H1 (cell line): ENCODE data around the gene RHOU. TPM values are rescaled to one million over a fixed set of nuclear protein-coding genes. Genes with fewer than 3 reads are reported as not detected.

Source experiments
- CTCF ChIA-PET: fragments of 300-600 bp; sonication (Branson Sonifier 250); formaldehyde crosslinking; loops from one replicate; lab custom pipeline; 2021; ENCODE audit not compliant: partially characterized antibody; lab: Charles Lee
- POLR2A ChIA-PET: fragments of 300-600 bp; sonication (Branson Sonifier 250); formaldehyde crosslinking; loops from one replicate; lab custom pipeline; 2021; ENCODE audit warnings: inconsistent platforms; ENCODE audit not compliant: partially characterized antibody; lab: Charles Lee
- DNase-seq, 2 experiments: peaks; one replicate each; pipeline versions ENCODE4 v3.0.0 to v3.0.0-alpha.2; 2010 to 2022; ENCODE audit warnings: low spot score in 2 of 2, low read depth in 1 of 2, mixed read lengths in 1 of 2
- FAIRE-seq: peaks from 2 replicates; lab custom pipeline; 2011; peaks lifted over from hg19 to GRCh38; lab: Jason Lieb, UNC
- H2AFZ ChIP-seq: 2 replicates; pipeline ENCODE4 v1.8.1; 2012; ENCODE audit warnings: low read length, inconsistent platforms
- H2AK5ac ChIP-seq: 2 replicates; pipeline ENCODE4 v1.6.1; 2013; ENCODE audit warnings: low read depth, low read length
- H2BK120ac ChIP-seq: replicated peaks from 2 replicates; pipeline ENCODE3; 2013; ENCODE audit warnings: low read depth, low read length, inconsistent platforms
- H2BK12ac ChIP-seq: 2 replicates; pipeline ENCODE4 v1.6.1; 2013; ENCODE audit warnings: low read depth, low read length
- H2BK15ac ChIP-seq: 2 replicates; pipeline ENCODE4 v1.6.1; 2013; ENCODE audit warnings: low read length
- H2BK20ac ChIP-seq: 2 replicates; pipeline ENCODE4 v1.6.1; 2013; ENCODE audit warnings: low read length
- H2BK5ac ChIP-seq: 2 replicates; pipeline ENCODE4 v1.6.1; 2013; ENCODE audit warnings: low read depth, low read length
- H3K14ac ChIP-seq: 2 replicates; pipeline ENCODE4 v1.6.1; 2013; ENCODE audit warnings: inconsistent platforms; ENCODE audit not compliant: insufficient read length
- H3K18ac ChIP-seq: 2 replicates; pipeline ENCODE4 v1.6.1; 2013; ENCODE audit warnings: low read length; ENCODE audit errors: extremely low read depth
- H3K23ac ChIP-seq: 2 replicates; pipeline ENCODE4 v1.6.1; 2013; ENCODE audit warnings: inconsistent platforms; ENCODE audit not compliant: insufficient read length
- H3K23me2 ChIP-seq: 2 replicates; pipeline ENCODE4 v1.6.1; 2013; ENCODE audit warnings: low read depth, low read length
- H3K27ac ChIP-seq: 2 replicates; pipeline ENCODE4 v1.6.1; 2011; ENCODE audit warnings: low read depth, low read length, inconsistent platforms
- H3K27me3 ChIP-seq, 4 experiments: replicated peaks in 1 of 4; 1 replicate in 1 of 4; 2 replicates in 3 of 4; pipeline versions ENCODE4 v1.6.1 to v1.8.1; 2011 to 2013; ENCODE audit warnings: low read length in 3 of 4, mild to moderate bottlenecking in 3 of 4, inconsistent platforms in 2 of 4, mixed read lengths in 2 of 4, moderate library complexity in 1 of 4; ENCODE audit not compliant: control insufficient read depth in 3 of 4, insufficient read depth in 3 of 4; ENCODE audit errors: extremely low read depth in 1 of 4
- H3K36me3 ChIP-seq, 4 experiments: 2 replicates each; pipeline versions ENCODE4 v1.6.1 to v1.8.1; 2011 to 2013; ENCODE audit warnings: mild to moderate bottlenecking in 4 of 4, low read length in 3 of 4, moderate library complexity in 2 of 4, control low read depth in 1 of 4, inconsistent platforms in 1 of 4; ENCODE audit not compliant: insufficient read depth in 4 of 4, control insufficient read depth in 2 of 4
- H3K4ac ChIP-seq: replicated peaks from 2 replicates; pipeline ENCODE3; 2013; ENCODE audit warnings: low read length, low read depth, mixed read lengths, inconsistent platforms; ENCODE audit not compliant: insufficient read length
- H3K4me1 ChIP-seq, 4 experiments: replicated peaks in 1 of 4; 1 replicate in 1 of 4; 2 replicates in 3 of 4; pipeline versions ENCODE4 v1.6.1 to v1.8.1; 2011 to 2013; ENCODE audit warnings: low read length in 3 of 4, inconsistent platforms in 2 of 4, mixed read lengths in 1 of 4; ENCODE audit not compliant: insufficient read depth in 4 of 4, control insufficient read depth in 3 of 4
- H3K4me2 ChIP-seq, 2 experiments: 2 replicates each; pipeline versions ENCODE4 v1.6.1 to v1.8.1; 2011 to 2013; ENCODE audit warnings: low read depth in 2 of 2, low read length in 2 of 2, control low read depth in 1 of 2, inconsistent platforms in 1 of 2, mild to moderate bottlenecking in 1 of 2; ENCODE audit not compliant: insufficient read depth in 1 of 2
- H3K4me3 ChIP-seq, 4 experiments: fragments of 200-600, 300-600 bp in 1 of 4; sonication (generic), shearing (Covaris generic), sonication (Bioruptor Twin) in 1 of 4; 2 replicates each; pipeline versions ENCODE4 v1.5.1 to v1.8.1; 2011 to 2016; ENCODE audit warnings: low read length in 4 of 4, low read depth in 3 of 4, control low read depth in 2 of 4, inconsistent platforms in 2 of 4, mild to moderate bottlenecking in 2 of 4, mixed read lengths in 1 of 4, moderate library complexity in 1 of 4; ENCODE audit not compliant: insufficient read depth in 2 of 4; ENCODE audit errors: extremely low read depth in 1 of 4
- H3K56ac ChIP-seq: replicated peaks from 2 replicates; pipeline ENCODE3; 2013; ENCODE audit warnings: low read depth, mild to moderate bottlenecking, mixed read lengths, low read length, inconsistent platforms; ENCODE audit not compliant: insufficient read length
- H3K79me1 ChIP-seq: 2 replicates; pipeline ENCODE4 v1.6.1; 2013; ENCODE audit warnings: low read depth, low read length, control low read depth
- H3K79me2 ChIP-seq, 2 experiments: 2 replicates each; pipeline versions ENCODE4 v1.6.1 to v1.8.1; 2012 to 2013; ENCODE audit warnings: low read length in 2 of 2, mild to moderate bottlenecking in 2 of 2, inconsistent platforms in 1 of 2; ENCODE audit not compliant: insufficient read depth in 2 of 2, control insufficient read depth in 1 of 2
- H3K9ac ChIP-seq, 4 experiments: replicated peaks in 1 of 4; 1 replicate in 1 of 4; 2 replicates in 3 of 4; pipeline versions ENCODE4 v1.6.1 to v1.8.1; 2011 to 2013; ENCODE audit warnings: low read depth in 3 of 4, low read length in 3 of 4, control low read depth in 2 of 4, mild to moderate bottlenecking in 2 of 4, moderate library complexity in 2 of 4, inconsistent platforms in 1 of 4; ENCODE audit errors: extremely low read depth in 1 of 4
- H3K9me3 ChIP-seq, 2 experiments: 2 replicates each; pipeline versions ENCODE4 v1.6.1 to v1.8.1; 2012 to 2013; ENCODE audit warnings: mild to moderate bottlenecking in 2 of 2, moderate library complexity in 2 of 2, control low read depth in 1 of 2, inconsistent platforms in 1 of 2, low read depth in 1 of 2, low read length in 1 of 2, mixed read lengths in 1 of 2; ENCODE audit not compliant: insufficient read depth in 2 of 2
- H4K20me1 ChIP-seq, 2 experiments: replicated peaks in 1 of 2; 2 replicates each; pipeline versions ENCODE3 to v1.8.1; 2011 to 2013; ENCODE audit warnings: inconsistent platforms in 2 of 2, low read length in 2 of 2, mild to moderate bottlenecking in 1 of 2; ENCODE audit not compliant: insufficient read depth in 2 of 2, control insufficient read depth in 1 of 2
- H4K5ac ChIP-seq: 2 replicates; pipeline ENCODE4 v1.6.1; 2013; ENCODE audit warnings: low read length, low read depth, mixed read lengths, inconsistent platforms; ENCODE audit not compliant: insufficient read length
- H4K8ac ChIP-seq: 2 replicates; pipeline ENCODE4 v1.8.0; 2013; ENCODE audit warnings: mild to moderate bottlenecking, moderate library complexity, low read length, inconsistent platforms; ENCODE audit not compliant: insufficient read depth; ENCODE audit errors: extremely low read depth
- H4K91ac ChIP-seq: replicated peaks from 2 replicates; pipeline ENCODE3; 2013; ENCODE audit warnings: low read length, mixed read lengths, inconsistent platforms; ENCODE audit not compliant: insufficient read length
- CHD1 ChIP-seq: IDR thresholded peaks from 2 replicates; pipeline ENCODE4 v1.6.1; 2012; ENCODE audit warnings: low read depth, low read length, improper control_type of control experiment
- CHD2 ChIP-seq: IDR thresholded peaks from 2 replicates; pipeline ENCODE4 v1.6.1; 2012; ENCODE audit warnings: low read length, improper control_type of control experiment
- FOSL1 ChIP-seq: IDR thresholded peaks from 2 replicates; pipeline ENCODE4 v1.6.1; 2011; ENCODE audit warnings: mild to moderate bottlenecking, low read depth, low read length, moderate library complexity; ENCODE audit not compliant: insufficient read depth
- GTF2F1 ChIP-seq: IDR thresholded peaks from 2 replicates; pipeline ENCODE4 v1.6.1; 2012; ENCODE audit warnings: low read depth, low read length, improper control_type of control experiment, borderline replicate concordance
- HDAC6 ChIP-seq: IDR thresholded peaks from one replicate; pipeline ENCODE4 v1.7.1; 2012; ENCODE audit warnings: low read depth, mild to moderate bottlenecking, inconsistent platforms, low read length, moderate library complexity
- PHF8 ChIP-seq: fragments of 200-600 bp; sonication (generic); conservative IDR thresholded peaks from 2 replicates; pipeline ENCODE4 v1.7.1; 2012; ENCODE audit warnings: low read depth, mild to moderate bottlenecking, inconsistent platforms, low read length, moderate library complexity
- POLR2A ChIP-seq, 2 experiments: IDR thresholded peaks; 1 replicate in 1 of 2; 2 replicates in 1 of 2; pipeline ENCODE4 v1.6.1; 2011; ENCODE audit warnings: low read depth in 2 of 2, low read length in 2 of 2, mild to moderate bottlenecking in 2 of 2; ENCODE audit errors: control extremely low read depth in 1 of 2
- SAP30 ChIP-seq: fragments of 300-600 bp; sonication (generic); IDR thresholded peaks from 2 replicates; pipeline ENCODE4 v1.7.1; 2012; ENCODE audit warnings: low read length, moderate library complexity, mild to moderate bottlenecking, inconsistent platforms; ENCODE audit not compliant: insufficient read depth, insufficient replicate concordance
- SIN3A ChIP-seq, 2 experiments: IDR thresholded peaks in 1 of 2; conservative IDR thresholded peaks in 1 of 2; 2 replicates each; pipeline ENCODE4 v1.6.1; 2011 to 2012; ENCODE audit warnings: low read length in 2 of 2, improper control_type of control experiment in 1 of 2, low read depth in 1 of 2, mild to moderate bottlenecking in 1 of 2
- SIRT6 ChIP-seq: IDR thresholded peaks from one replicate; pipeline ENCODE4 v1.7.1; 2012; ENCODE audit warnings: low read length, inconsistent platforms
- WGBS, 2 experiments: shearing (Covaris generic) in 1 of 2; methylation state at CpG; one replicate each; pipeline versions ENCODE4 v1.1.6 to v1.1.7; 2013 to 2015; ENCODE audit warnings: low lambda C conversion rate in 2 of 2, mixed read lengths in 2 of 2, inconsistent platforms in 1 of 2, low coverage in 1 of 2, missing lambda C conversion rate in 1 of 2; ENCODE audit not compliant: insufficient replicate concordance in 2 of 2, insufficient coverage in 1 of 2, insufficient read length in 1 of 2; ENCODE audit errors: extremely low coverage in 1 of 2, missing lambda C conversion rate in 1 of 2; 5-methylcytosine and 5-hydroxymethylcytosine counted together
- polyA plus RNA-seq, 7 experiments: library from polyadenylated mRNA; depleted of rRNA in 3 of 7; stranded (reverse) in 5 of 7; unstranded in 2 of 7; fragments of >200 nt in 5 of 7; fragments of 200-250 nt in 2 of 7; gene quantifications; 1 replicate in 5 of 7; 2 replicates in 1 of 7; 4 replicates in 1 of 7; pipeline versions ENCODE4 v1.2.1 to v1.2.3, GENCODE V29; 2011 to 2013; ENCODE audit warnings: missing spikeins in 2 of 7, mixed read lengths in 2 of 7
- total RNA-seq: library from RNA; stranded (reverse); fragmentation: NEBNext Ultra II Directional; extraction: Animal tissue kit (Norgen Biotek cat#: 25700); gene quantifications from 2 replicates; pipeline ENCODE4 v1.2.1, GENCODE V29; 2021
- TF ChIP-seq, protein P1 (sequence below), 3 experiments: IDR thresholded peaks; 1 replicate in 2 of 3; 2 replicates in 1 of 3; pipeline versions ENCODE4 v1.5.1 to v1.6.1; 2011; ENCODE audit warnings: low read length in 3 of 3, mild to moderate bottlenecking in 3 of 3, inconsistent platforms in 2 of 3, low read depth in 1 of 3, moderate library complexity in 1 of 3; ENCODE audit not compliant: insufficient read depth in 1 of 3; ENCODE audit errors: control extremely low read depth in 1 of 3

Gene RHOU
- total and polyA plus RNA-seq, 2 of the 8 experiments (the other 6 are each of a cell fraction or from before 2014, with no cell fraction given): 3.0 to 3.4 TPM

DNA sequence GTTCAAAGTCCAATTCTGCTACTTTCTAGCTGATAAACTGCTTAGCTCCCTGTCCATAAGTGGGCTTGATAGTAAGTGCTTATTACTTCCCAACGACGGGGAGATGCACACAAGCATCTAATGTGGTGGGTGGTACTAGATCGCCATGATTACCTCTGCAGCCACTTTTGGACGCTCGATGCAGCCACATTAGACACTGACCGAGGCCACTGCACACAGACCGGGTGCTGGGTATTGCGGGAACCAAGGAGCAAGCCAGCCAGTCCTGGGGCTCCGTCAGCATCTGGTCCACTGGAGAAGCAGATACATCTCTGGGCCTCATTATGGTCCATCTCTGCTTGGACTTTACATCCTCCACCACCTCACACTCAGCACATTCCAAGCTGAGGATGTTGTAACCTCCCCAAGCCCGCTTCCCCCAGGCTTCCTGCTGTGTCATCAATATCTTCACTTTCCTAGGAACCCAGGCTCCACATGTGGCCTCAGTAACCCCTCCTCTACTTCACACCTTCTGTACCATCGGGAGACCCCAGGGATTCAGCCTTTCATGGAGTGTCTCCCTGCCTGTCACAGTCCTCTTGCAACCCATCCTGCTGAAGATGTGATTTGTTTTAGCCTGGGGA lies 48.2 kb downstream of the RHOU start:
- Histone ChIP-seq H3K79me2 (no peaks in the 10 kb centered on the region), H2BK12ac (no peak overlapping the region)
- CTCF ChIA-PET: interaction anchor here (0.9 to 1.1 kb wide), 2 partner anchors 9 to 12 kb away, joined by 3 to 4 read pairs; no protein-coding TSS in a partner anchor

More for the DNA sequence above, 48.2 kb downstream of the RHOU start:
- no peak overlapping the region; the same call in 1 of the 2 replicates for H2BK20ac ChIP-seq
- H3K4me1 ChIP-seq: no peaks in the 10 kb centered on the region
- H3K23me2 ChIP-seq: peaks cover 12% of the 10 kb centered on the region; the same call in 1 of the 2 replicates
- H4K5ac ChIP-seq: no peak overlapping the region
- H3K27me3 ChIP-seq: no peaks in the 10 kb centered on the region; a peak in 1 of 7 replicates
- no peak overlapping the region for H3K4ac ChIP-seq
- H4K8ac ChIP-seq: no peak overlapping the region
- DNase-seq (no peak), FAIRE-seq (no peak)
- no peak overlapping the region for H2BK15ac ChIP-seq
- no peak overlapping the region for H3K56ac ChIP-seq
- no peak overlapping the region for H3K27ac ChIP-seq
- peaks cover 0 to 12% of the 10 kb centered on the region in 2 experiments for H4K20me1 ChIP-seq
- WGBS, 2 experiments: 94% methylated on average over 11 of the region's 11 CpGs; no CpG with 5 or more reads in 1 of the 2 experiments
- no peak overlapping the region for H3K9ac ChIP-seq
- TF ChIP-seq, protein P1, sequence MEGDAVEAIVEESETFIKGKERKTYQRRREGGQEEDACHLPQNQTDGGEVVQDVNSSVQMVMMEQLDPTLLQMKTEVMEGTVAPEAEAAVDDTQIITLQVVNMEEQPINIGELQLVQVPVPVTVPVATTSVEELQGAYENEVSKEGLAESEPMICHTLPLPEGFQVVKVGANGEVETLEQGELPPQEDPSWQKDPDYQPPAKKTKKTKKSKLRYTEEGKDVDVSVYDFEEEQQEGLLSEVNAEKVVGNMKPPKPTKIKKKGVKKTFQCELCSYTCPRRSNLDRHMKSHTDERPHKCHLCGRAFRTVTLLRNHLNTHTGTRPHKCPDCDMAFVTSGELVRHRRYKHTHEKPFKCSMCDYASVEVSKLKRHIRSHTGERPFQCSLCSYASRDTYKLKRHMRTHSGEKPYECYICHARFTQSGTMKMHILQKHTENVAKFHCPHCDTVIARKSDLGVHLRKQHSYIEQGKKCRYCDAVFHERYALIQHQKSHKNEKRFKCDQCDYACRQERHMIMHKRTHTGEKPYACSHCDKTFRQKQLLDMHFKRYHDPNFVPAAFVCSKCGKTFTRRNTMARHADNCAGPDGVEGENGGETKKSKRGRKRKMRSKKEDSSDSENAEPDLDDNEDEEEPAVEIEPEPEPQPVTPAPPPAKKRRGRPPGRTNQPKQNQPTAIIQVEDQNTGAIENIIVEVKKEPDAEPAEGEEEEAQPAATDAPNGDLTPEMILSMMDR (IDR thresholded peaks at IDR 0.05; ENCODE audit: control extremely low read depth in 1 of 3, insufficient read depth in 1 of 3, low read depth in 1 of 3, low read length in 3 of 3): no peak
- no peak for TF ChIP-seq CHD1
- no peak for TF ChIP-seq HDAC6
- no peak for TF ChIP-seq FOSL1
- TF ChIP-seq SIRT6: no peak
- TF ChIP-seq SIN3A (conservative IDR thresholded peaks at IDR 0.05 in 1 of 2, IDR thresholded peaks at IDR 0.05 in 1 of 2; ENCODE audit: low read depth in 1 of 2, low read length in 2 of 2): no peak
- TF ChIP-seq SAP30: no peak
- TF ChIP-seq GTF2F1: no peak
- TF ChIP-seq POLR2A (IDR thresholded peaks at IDR 0.05; ENCODE audit: control extremely low read depth in 1 of 2, low read depth in 2 of 2, low read length in 2 of 2): no peak
- TF ChIP-seq CHD2: no peak
- no peak for TF ChIP-seq PHF8
- H3K4me2 ChIP-seq: no peak overlapping the region
- no peak overlapping the region for H2AFZ ChIP-seq
- POLR2A ChIA-PET: no interaction called here
- no peak overlapping the region for H3K23ac ChIP-seq
- H3K18ac ChIP-seq: no peak overlapping the region
- H4K91ac ChIP-seq: no peak overlapping the region
- no peak overlapping the region for H2AK5ac ChIP-seq
- H2BK120ac ChIP-seq: no peak overlapping the region
- H3K79me1 ChIP-seq: peaks cover 6% of the 10 kb centered on the region; the same call in 1 of the 2 replicates
- no peaks in the 10 kb centered on the region for H3K9me3 ChIP-seq
- no peaks in the 10 kb centered on the region for H3K36me3 ChIP-seq
- no peak overlapping the region for H3K4me3 ChIP-seq
- no peak overlapping the region for H2BK5ac ChIP-seq
- no peak overlapping the region for H3K14ac ChIP-seq
